HG02885 (cell line): ENCODE measurements around the gene GRIK3.

ENCODE experiments used
- ATAC-seq: cut with Tn5 transposase; IDR thresholded peaks from one replicate; pipeline ENCODE4 v1.9.1; 2021; ENCODE audit warnings: mild to moderate bottlenecking; ENCODE audit not compliant: unreplicated experiment, poor library complexity

GRIK3 gene

GRCh38 chr1:37051346-37051745 is 17.0 kb upstream of the GRIK3 start:
- no peak for ATAC-seq

GRCh38 chr1:37047542-37047941 is 13.2 kb upstream of the GRIK3 start:
- no peak for ATAC-seq

- ATAC-seq, result no peak
These were observed 8.8 kb upstream of the GRIK3 start for GRCh38 chr1:37043101-37043500.

GRCh38 chr1:37042506-37042905 is 8.2 kb upstream of the GRIK3 start:
- no peak for ATAC-seq

GRCh38 chr1:37041483-37041882 is 7.2 kb upstream of the GRIK3 start:
- ATAC-seq, result no peak

GRCh38 chr1:37040773-37041172 is 6.5 kb upstream of the GRIK3 start:
- ATAC-seq, result no peak

GRCh38 chr1:37040261-37040660 is 5.9 kb upstream of the GRIK3 start:
- ATAC-seq, result no peak

- ATAC-seq, result no peak
These were observed 4.1 kb upstream of the GRIK3 start for GRCh38 chr1:37038227-37039093.

- no peak for ATAC-seq
These were observed 3.4 kb upstream of the GRIK3 start for GRCh38 chr1:37037690-37038089.

- no peak for ATAC-seq
These were observed 2.3 kb upstream of the GRIK3 start for GRCh38 chr1:37036667-37037053.

GRCh38 chr1:37035796-37036666 is 1.7 kb upstream of the GRIK3 start:
- no peak for ATAC-seq

GRCh38 chr1:37035014-37035691 is 838 bp upstream of the GRIK3 start:
- ATAC-seq, result no peak

- no peak for ATAC-seq
These were observed 787 bp downstream of the GRIK3 start for GRCh38 chr1:37033355-37034101.

- ATAC-seq, result no peak
These were observed 1.5 kb downstream of the GRIK3 start for GRCh38 chr1:37032660-37033354.

GRCh38 chr1:37031871-37032270 is 2.4 kb downstream of the GRIK3 start:
- ATAC-seq, result no peak

- ATAC-seq, result no peak
These were observed 2.9 kb downstream of the GRIK3 start for GRCh38 chr1:37031429-37031828.

GRCh38 chr1:37028981-37029617 is 5.2 kb downstream of the GRIK3 start:
- ATAC-seq, result no peak

- no peak for ATAC-seq
These were observed 12.8 kb downstream of the GRIK3 start for GRCh38 chr1:37021502-37021901.

GRCh38 chr1:37020653-37021277 is 13.6 kb downstream of the GRIK3 start:
- no peak for ATAC-seq
